Measurements from ENCODE around the gene EAF2. TPM values are rescaled to one million over a fixed set of nuclear protein-coding genes. Genes with fewer than 3 reads are reported as not detected.
A peak's percentile ranks its signal among the peaks of the same experiment; 100 is the strongest.

EAF2 gene
- total RNA-seq, 1 donor from 2014 or later, result 4.1 TPM

- Histone ChIP-seq H3K27me3 (ENCODE audit: low read depth) (no peaks in the 10 kb centered on the region), H3K36me3 (no peaks in the 10 kb centered on the region), H3K4me3 (no peak overlapping the region), H3K27ac (replicated peaks) (no peak overlapping the region), H3K4me1 (peaks cover 22% of the 10 kb centered on the region), H3K9me3 (replicated peaks) (no peaks in the 10 kb centered on the region)
- intact Hi-C loops (cut with micrococcal nuclease), result no loop called here
- no peak for TF ChIP-seq CTCF (IDR thresholded peaks at IDR 0.05; ENCODE audit: borderline replicate concordance)
- DNase-seq, result no peak
Measured at GRCh38 chr3:121897296-121897695, 62.3 kb downstream of the EAF2 start.

GRCh38 chr3:121913305-121913990 is 78.4 kb downstream of the EAF2 start:
- no peaks in the 10 kb centered on the region for H3K4me1 ChIP-seq
- TF ChIP-seq CTCF (IDR thresholded peaks at IDR 0.05; ENCODE audit: borderline replicate concordance), result no peak
- H3K27me3 ChIP-seq (ENCODE audit: low read depth), result no peaks in the 10 kb centered on the region
- no peak for DNase-seq
- intact Hi-C loops (cut with micrococcal nuclease), result no loop called here
- H3K4me3 ChIP-seq, result peak overlapping the region; percentile 41
- H3K27ac ChIP-seq (replicated peaks), result peak overlapping the region; percentile 47
- no peaks in the 10 kb centered on the region for H3K9me3 ChIP-seq (replicated peaks)
- peaks cover 1% of the 10 kb centered on the region for H3K36me3 ChIP-seq

GRCh38 chr3:121914081-121914998 is 79.3 kb downstream of the EAF2 start:
- H3K9me3 ChIP-seq (replicated peaks), result no peaks in the 10 kb centered on the region
- no peaks in the 10 kb centered on the region for H3K4me1 ChIP-seq
- TF ChIP-seq CTCF (IDR thresholded peaks at IDR 0.05; ENCODE audit: borderline replicate concordance), result no peak
- H3K27me3 ChIP-seq (ENCODE audit: low read depth), result no peaks in the 10 kb centered on the region
- DNase-seq, result no peak
- intact Hi-C loops (cut with micrococcal nuclease), result no loop called here
- H3K4me3 ChIP-seq, result peak overlapping the region; percentile 41
- peak overlapping the region; percentile 47 for H3K27ac ChIP-seq (replicated peaks)
- no peaks in the 10 kb centered on the region for H3K36me3 ChIP-seq

GRCh38 chr3:121916189-121916588 is 81.2 kb downstream of the EAF2 start:
- TF ChIP-seq CTCF (IDR thresholded peaks at IDR 0.05; ENCODE audit: borderline replicate concordance), result no peak
- Histone ChIP-seq H3K36me3 (no peaks in the 10 kb centered on the region), H3K4me1 (no peaks in the 10 kb centered on the region), H3K27ac (replicated peaks) (no peak overlapping the region), H3K27me3 (ENCODE audit: low read depth) (no peaks in the 10 kb centered on the region), H3K9me3 (replicated peaks) (no peaks in the 10 kb centered on the region), H3K4me3 (no peak overlapping the region)
- DNase-seq, result no peak
- intact Hi-C loops (cut with micrococcal nuclease), result no loop called here

- H3K27ac ChIP-seq (replicated peaks), result no peak overlapping the region
- DNase-seq, result no peak
- no peaks in the 10 kb centered on the region for H3K36me3 ChIP-seq
- H3K27me3 ChIP-seq (ENCODE audit: low read depth), result no peaks in the 10 kb centered on the region
- TF ChIP-seq CTCF (IDR thresholded peaks at IDR 0.05; ENCODE audit: borderline replicate concordance), result no peak
- H3K9me3 ChIP-seq (replicated peaks), result no peaks in the 10 kb centered on the region
- intact Hi-C loops (cut with micrococcal nuclease), result no loop called here
- H3K4me1 ChIP-seq, result no peaks in the 10 kb centered on the region
- no peak overlapping the region for H3K4me3 ChIP-seq
Measured at GRCh38 chr3:121918779-121919483, 83.9 kb downstream of the EAF2 start.
